Skin of body (tissue), 2 donors: ENCODE data around the gene C10orf53. TPM values are rescaled to one million over a fixed set of nuclear protein-coding genes. Genes with fewer than 3 reads are reported as not detected.
"Not testable (repeated sequence)": the region's sequence is repeated elsewhere in the genome, so short reads cannot be mapped to it uniquely, and the experiment has no call there.

ENCODE experiments used
- DNase-seq: peaks from one replicate; lab custom pipeline; 2025; lab: John Stamatoyannopoulos, UW
- total RNA-seq: library from RNA; depleted of rRNA; stranded (reverse); fragments of >200 nt; gene quantifications from one replicate; pipeline ENCODE4 v1.2.3, GENCODE V29; 2014

C10orf53 gene
- total RNA-seq, 1 donor from 2014 or later, result not detected

DNA sequence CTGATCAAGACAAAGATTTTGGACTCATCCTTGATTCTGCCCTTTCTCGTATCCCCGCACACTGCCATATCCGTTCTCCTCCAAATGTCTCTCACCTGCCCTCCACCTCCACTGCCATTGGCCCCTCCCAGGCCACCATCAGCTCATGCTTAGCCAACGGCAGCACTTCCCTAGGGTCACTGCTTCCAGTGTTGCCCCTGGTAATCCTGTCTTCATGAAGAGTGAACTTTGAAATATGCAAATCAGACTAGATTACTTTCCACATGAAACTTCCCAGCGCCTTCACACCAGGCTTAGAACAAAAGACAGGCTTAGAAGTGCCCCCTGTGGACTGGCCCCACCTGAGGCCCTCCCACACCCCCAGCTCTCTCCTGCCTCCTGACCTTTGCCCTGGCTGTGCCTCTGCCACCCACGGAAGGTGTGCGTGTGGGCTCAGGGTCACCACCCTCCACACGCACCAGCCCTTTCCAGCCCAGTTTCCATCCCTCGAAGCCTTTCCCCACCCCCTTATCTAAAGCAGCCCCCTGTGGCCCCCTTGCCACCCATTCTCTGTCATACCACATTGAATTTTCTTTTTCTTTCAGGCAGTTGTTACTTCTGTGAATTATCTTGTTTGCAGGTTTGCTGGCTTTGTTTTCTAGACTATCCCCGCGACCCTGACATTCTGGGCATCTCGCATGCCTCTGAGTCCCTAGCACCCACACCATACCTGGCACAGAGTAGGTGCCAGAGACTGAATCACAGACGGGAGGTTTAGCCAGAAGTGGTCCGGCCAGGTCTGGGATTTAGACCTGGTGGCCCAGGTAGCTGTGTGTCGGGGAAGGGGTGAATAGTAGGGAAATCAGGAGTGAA is 26.8 kb upstream of the C10orf53 start:
- no peak for DNase-seq

DNA sequence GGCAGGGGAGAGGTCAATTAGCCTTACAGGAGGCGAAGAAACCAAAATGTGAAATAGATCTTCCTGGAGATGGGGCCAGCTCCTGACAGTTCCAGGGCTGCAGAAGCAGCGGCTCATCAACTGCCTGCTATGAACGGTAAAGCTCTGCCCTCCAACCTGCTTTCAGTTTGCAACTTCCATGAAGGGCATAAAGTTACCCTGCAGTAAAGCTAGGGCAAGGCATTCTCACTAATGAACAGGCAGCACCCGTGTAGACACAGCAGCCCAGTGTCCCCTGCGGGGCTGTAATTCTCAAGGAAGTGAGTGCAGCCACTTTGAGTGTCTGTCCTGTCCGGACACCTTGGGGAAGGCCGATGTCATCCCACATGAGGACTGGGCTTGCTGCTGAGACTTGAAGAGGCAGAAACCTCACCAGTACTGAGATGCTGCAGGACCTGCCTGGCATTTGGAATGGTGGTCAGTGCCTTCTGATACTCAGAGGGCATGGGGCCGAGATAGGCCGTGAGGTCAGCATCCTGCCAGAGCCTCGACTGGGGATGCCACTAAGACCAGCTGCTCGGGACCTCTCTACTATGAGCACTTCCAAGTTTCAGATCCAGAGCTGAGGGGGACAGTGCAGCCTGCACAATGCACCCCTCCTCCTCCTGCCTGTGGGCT is 26.1 kb upstream of the C10orf53 start:
- no peak for DNase-seq

DNA sequence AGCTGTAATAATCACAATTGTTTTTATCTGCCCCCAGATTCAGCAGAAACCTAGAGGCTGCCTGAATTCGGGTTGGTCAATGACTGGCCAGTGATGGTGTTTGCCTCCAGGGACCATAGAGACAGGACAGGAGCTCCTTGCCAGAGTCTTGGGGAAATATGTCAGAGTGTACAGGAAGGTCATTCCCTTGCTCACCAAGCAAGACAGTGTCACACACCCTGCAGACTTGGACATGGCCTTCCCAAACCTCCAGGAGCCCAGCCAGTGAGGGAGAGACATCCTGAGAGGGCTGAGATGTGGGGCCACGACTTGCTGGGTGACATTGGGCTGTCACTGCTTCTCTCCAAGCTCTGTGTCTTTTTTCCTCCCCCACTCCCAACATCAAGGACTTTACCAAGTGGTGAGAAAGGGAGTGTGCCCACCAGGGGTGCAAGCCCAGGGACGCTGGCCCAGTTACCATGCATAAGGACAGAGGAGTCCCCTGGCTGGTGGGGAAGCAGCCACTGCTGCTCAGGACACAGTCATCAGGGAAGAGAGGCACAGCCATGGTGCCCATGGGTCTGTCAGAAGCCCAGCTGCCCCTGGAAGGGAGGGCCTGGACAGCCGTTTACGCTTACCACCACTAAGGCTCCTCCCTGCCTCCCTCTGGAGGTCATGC is 25.3 kb upstream of the C10orf53 start:
- DNase-seq, result no peak

GRCh38 chr10:49655099-49655498 is 24.4 kb upstream of the C10orf53 start:
- no peak for DNase-seq

DNA sequence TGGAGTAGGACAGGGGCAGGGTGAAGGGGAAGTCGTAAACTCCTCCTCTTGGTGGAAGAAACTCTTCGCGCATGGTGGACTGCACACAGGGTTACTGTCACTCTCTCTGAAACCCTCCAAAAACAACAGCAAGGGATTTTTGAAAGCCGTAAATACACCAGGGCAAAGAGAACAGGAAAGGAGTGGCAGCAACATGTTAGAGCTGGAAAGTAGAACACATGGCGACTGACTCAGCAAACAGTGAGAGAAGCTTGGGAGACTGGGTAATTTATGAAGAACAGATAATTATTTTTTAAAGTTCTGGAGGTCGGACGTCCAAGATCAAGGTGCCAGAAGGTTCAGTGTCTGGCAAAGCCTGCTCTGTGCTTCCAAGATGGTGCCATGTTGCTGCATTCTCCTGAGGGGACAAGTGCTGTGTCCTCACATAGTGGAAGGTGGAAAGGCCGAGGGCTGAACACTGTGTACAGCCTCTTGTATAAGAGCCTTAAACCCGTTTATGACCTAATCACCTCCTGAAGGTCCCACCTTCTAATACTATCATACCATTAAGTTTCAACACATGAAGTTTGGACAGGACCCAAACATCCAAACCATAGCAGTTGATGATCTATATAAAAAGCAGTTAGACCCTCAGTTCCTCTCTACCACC is 22.5 kb upstream of the C10orf53 start:
- no peak for DNase-seq

DNA sequence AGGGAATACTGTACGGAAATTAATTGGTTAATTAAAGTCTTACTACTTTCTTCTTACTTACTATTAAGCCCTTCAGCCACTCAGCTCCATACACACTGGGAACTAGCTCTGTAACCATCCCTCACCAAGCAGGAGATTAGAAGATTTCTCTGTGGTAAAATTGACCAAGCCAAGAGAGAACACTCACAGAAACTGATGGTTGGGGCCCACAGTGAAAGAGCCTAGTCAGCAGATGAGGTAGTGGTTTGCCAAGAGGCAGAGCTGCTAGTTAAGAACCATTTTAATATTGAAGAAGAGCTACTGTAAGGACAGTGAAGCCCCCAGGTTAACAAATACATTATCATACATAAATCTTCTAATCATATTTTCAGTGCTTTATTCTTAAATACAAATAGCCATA is 21.8 kb upstream of the C10orf53 start:
- DNase-seq, result no peak

- no peak for DNase-seq
Observed at GRCh38 chr10:49661140-49661856, 18.2 kb upstream of the C10orf53 start.

DNA sequence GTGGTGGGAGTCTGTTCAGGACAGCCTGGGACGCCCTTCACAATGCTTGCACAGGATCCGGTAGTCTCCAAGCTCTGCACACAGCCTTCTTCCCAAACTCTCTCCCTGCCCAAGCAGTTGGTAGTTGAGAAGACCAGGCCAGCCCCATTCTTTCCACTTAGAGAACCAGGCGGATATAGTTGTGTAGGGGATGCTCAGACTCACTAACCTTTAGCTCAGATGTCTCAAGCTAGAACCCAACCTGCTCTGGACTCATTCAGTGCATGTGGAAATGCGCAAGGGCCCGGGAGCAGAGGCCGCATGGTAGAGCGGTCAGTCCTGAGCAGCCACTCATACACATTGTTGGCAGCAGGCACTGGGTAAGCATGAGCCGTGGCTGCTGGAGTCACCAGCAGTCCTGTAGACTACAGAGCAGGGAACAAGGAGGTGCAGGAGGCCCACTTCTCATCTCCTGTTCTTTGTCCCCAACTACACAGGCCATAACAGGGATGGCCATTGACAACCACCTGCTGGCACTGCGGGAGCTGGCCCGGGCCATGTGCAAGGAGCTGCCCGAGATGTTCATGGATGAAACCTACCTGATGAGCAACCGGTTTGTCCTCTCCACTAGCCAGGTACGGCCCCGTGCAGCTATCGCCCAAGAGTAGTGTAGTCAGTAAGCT is 17.2 kb upstream of the C10orf53 start:
- no peak for DNase-seq

GRCh38 chr10:49663596-49663995 is 15.9 kb upstream of the C10orf53 start:
- DNase-seq, result no peak

GRCh38 chr10:49664006-49664841 is 15.2 kb upstream of the C10orf53 start:
- DNase-seq, result no peak

DNA sequence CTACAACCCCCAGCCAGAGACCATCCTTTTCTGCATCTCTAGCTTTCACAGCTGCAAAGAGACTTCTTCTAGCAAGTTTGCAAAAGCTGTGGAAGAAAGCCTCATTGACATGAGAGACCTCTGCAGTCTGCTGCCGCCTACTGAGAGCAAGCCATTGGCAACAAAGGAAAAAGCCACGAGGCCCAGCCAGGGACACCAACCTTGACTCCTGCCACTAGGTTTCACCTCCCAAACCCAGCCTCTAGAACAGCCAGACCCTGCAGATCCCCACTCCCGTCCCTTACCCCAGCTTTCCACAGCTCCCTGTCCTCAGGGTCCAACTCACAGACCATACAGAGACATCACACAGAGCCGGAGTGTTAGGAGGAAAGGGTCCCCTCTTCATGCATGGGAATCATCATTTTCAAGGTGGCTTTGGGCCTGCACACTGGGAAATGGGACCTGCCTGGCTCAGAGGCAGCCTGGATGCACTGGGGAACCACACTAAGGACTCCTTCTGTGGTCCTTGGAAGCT is 14.6 kb upstream of the C10orf53 start:
- no peak for DNase-seq

DNA sequence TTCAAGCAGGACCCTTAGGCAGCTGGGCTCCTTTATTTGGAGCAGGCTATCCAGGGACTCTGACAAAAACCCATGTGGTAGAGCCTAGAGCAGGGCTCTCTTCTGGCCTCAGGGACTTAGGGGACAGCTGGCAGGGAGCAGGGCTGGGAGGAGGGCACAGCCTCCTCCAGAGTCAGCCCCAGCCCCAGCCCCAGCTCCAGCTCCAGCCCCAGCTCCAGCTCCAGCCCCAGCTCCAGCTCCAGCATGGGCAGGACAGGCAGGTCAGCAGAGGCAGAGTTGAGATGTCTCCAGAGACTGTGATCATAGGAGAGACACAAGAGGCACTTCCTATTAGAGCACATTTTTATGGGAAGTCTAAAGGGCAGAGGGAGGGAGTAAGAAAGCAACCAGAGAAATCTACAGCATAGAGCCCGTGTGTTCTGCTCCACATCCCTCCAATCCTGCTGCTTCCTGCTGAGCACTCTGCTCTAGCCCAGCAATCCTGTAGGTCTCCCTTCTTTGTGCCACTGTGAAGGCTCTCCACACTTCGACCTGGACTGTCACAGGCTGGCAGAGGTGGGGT is 13.3 kb upstream of the C10orf53 start:
- no peak for DNase-seq

DNA sequence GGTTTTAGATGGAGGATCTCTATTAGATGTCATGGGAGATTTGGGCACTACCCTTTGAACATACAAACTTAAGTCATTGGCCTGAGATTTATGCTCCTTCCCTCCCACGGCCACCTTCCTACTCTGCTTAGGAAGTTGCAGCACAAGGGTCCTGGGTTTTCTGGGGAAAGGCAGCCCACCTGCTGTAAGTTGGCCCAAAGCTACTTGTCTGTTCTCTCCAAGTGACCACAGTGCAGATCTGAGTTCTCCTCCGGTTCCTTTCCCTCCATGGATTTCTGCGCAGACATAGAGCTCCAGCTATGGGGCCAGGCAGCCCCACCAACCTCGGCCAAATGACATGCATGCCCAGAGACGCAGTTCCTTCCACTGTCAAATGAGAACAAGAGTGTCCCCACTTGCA is 12.8 kb upstream of the C10orf53 start:
- DNase-seq, result no peak

- no peak for DNase-seq
Observed at GRCh38 chr10:49667991-49668390, 11.5 kb upstream of the C10orf53 start.

DNA sequence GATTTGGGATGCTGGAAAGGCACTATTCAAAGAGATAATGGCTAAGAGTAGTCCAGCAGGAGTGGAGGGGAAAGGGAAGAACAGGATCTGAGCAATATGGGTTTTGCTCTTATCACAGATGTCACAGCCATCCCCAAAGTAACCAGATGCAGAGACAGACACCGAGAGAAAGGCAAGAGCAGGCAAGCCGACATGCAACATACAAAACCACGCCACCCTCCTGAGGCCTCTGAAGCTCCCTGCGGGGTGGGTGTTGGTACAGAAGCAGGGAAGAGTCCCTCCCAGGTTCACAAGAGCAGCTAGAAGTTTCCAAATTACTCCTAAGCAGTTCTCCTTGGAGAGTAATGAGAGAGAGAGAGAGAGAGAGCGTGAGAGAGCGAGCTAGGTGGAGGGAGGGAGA is 10.8 kb upstream of the C10orf53 start:
- DNase-seq, result no peak

DNA sequence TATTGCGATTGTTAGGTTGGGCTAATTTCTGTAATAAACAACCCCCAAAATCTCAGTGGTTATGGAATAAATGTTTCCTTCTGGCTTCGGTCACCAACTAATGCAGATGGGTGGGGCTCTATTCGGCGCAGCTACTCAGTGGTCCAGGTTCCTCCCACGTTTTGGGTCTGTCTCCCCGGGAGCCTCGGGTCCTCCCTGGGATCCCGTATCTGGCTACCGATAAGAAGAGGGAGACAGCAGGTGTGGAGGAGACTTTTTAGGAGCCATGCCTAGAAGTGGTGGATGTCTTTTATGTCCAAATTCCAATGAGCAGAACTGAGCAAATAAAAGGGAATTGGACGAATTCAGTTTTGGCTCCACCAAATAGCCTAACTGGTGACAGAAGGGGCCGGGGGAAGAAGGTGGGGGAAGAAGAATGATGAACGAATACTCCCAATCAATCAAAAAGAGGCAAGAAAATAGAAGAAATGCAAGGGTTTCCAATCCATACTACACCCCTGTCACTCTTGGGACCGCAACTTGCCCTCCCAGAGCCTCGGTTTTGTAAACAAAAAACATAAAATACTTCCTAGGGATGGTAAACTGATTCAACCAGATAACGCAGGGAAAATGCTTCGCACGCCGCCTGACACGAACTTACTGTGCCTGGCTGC is 498 bp upstream of the C10orf53 start:
- DNase-seq, result no peak

- DNase-seq, result not testable (repeated sequence)
Observed at GRCh38 chr10:49682449-49682848, 3.0 kb downstream of the C10orf53 start.

DNA sequence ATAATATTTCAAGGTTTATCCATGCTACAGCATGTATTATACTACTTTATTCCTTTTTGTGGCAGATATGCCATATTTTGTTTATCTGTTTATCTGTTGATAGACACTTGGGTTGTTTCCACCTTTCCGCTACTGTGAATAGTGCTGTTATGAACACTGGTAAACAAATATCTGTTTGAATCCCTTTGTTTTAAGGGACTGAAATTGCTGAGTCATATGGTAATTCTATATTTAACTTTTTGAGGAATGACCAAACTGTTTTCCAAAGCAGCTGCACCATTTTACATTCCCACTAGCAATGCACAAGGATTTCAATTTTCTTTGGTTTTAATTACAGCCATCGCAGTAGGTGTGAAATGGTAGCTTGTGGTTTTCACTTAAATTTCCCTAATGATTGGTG is 3.4 kb downstream of the C10orf53 start:
- DNase-seq, result no peak

GRCh38 chr10:49686651-49687050 is 7.2 kb downstream of the C10orf53 start:
- DNase-seq, result no peak
